Sigmoid colon (tissue), 3 donors: ENCODE measurements around the gene SIK2.

Experiments
- CTCF ChIP-seq, 4 experiments: fragments of 450-650 bp in 3 of 4; fragments of 200-600 bp in 1 of 4; IDR thresholded peaks; one replicate each; pipeline ENCODE4 v1.5.1; 2016 to 2019; ENCODE audit warnings: antibody characterized with exemption in 4 of 4, mild to moderate bottlenecking in 3 of 4, moderate library complexity in 2 of 4
- POLR2A ChIP-seq, 2 donors: fragments of 450-650 bp; IDR thresholded peaks; one replicate each; pipeline ENCODE4 v1.6.1; 2016; ENCODE audit warnings: antibody characterized with exemption in 2 of 2, mild to moderate bottlenecking in 2 of 2, moderate library complexity in 2 of 2

GRCh38 chr11:111571829-111572501 lies 30.3 kb upstream of the SIK2 start:
- no peak for TF ChIP-seq POLR2A (IDR thresholded peaks at IDR 0.05)
- TF ChIP-seq CTCF (IDR thresholded peaks at IDR 0.05), result no peak
